ENCODE results near the gene ITGA8.
A peak's percentile ranks its signal among the peaks of the same experiment; 100 is the strongest.
"Not testable (repeated sequence)": the region's sequence is repeated elsewhere in the genome, so short reads cannot be mapped to it uniquely, and the experiment has no call there.

ITGA8 gene

GRCh38 chr10:15719899-15720634 lies at the start of gene ITGA8:
TSS of gene ITGA8 (minus strand) at chr10:15719922. CDS start at chr10:15719771, 151 bp downstream.
- no peak for DNase-seq

- DNase-seq, result no peak
Measured at GRCh38 chr10:15764892-15765454, 45.3 kb upstream of the ITGA8 start.

- no peak for DNase-seq
Measured at GRCh38 chr10:15763006-15763405, 43.3 kb upstream of the ITGA8 start.

- not testable (repeated sequence) for DNase-seq
Measured at GRCh38 chr10:15762239-15762638, 42.5 kb upstream of the ITGA8 start.

GRCh38 chr10:15761224-15761623 lies 41.5 kb upstream of the ITGA8 start:
- not testable (repeated sequence) for DNase-seq

GRCh38 chr10:15760681-15761080 lies 41.0 kb upstream of the ITGA8 start:
- no peak for DNase-seq

- DNase-seq, result no peak
Measured at GRCh38 chr10:15759265-15759664, 39.5 kb upstream of the ITGA8 start.

- no peak for DNase-seq
Measured at GRCh38 chr10:15758618-15759017, 38.9 kb upstream of the ITGA8 start.

GRCh38 chr10:15754937-15755336 lies 35.2 kb upstream of the ITGA8 start:
- no peak for DNase-seq

GRCh38 chr10:15751046-15751445 lies 31.3 kb upstream of the ITGA8 start:
- DNase-seq, result no peak

GRCh38 chr10:15748126-15748525 lies 28.4 kb upstream of the ITGA8 start:
- no peak for DNase-seq

- DNase-seq, result no peak
Measured at GRCh38 chr10:15747632-15748031, 27.9 kb upstream of the ITGA8 start.

GRCh38 chr10:15745751-15746150 lies 26.0 kb upstream of the ITGA8 start:
- no peak for DNase-seq

GRCh38 chr10:15744217-15744865 lies 24.6 kb upstream of the ITGA8 start:
- DNase-seq, result peak; percentile 34

- no peak for DNase-seq
Measured at GRCh38 chr10:15743443-15743842, 23.7 kb upstream of the ITGA8 start.

- no peak for DNase-seq
Measured at GRCh38 chr10:15742836-15743235, 23.1 kb upstream of the ITGA8 start.

GRCh38 chr10:15742102-15742501 lies 22.4 kb upstream of the ITGA8 start:
- DNase-seq, result no peak

- DNase-seq, result no peak
Measured at GRCh38 chr10:15741581-15741980, 21.9 kb upstream of the ITGA8 start.

GRCh38 chr10:15740261-15740660 lies 20.5 kb upstream of the ITGA8 start:
- DNase-seq, result no peak

GRCh38 chr10:15739254-15739970 lies 19.7 kb upstream of the ITGA8 start:
- no peak for DNase-seq

- DNase-seq, result no peak
Measured at GRCh38 chr10:15738270-15738925, 18.7 kb upstream of the ITGA8 start.

GRCh38 chr10:15737656-15738055 lies 17.9 kb upstream of the ITGA8 start:
- no peak for DNase-seq

GRCh38 chr10:15735763-15736162 lies 16.0 kb upstream of the ITGA8 start:
- no peak for DNase-seq

Data from stimulated activated CD4-positive, alpha-beta T cell treated with anti-CD3 and anti-CD28 coated beads, Interleukin-1b, Interleukin-23, amount 100 ng/mL, for 48 hours (primary cell).